ENCODE measurements around the gene CD164L2. TPM values are rescaled to one million over a fixed set of nuclear protein-coding genes. Genes with fewer than 3 reads are reported as not detected.
"Not testable (repeated sequence)": the region's sequence is repeated elsewhere in the genome, so short reads cannot be mapped to it uniquely, and the experiment has no call there.

CD164L2 gene
- total RNA-seq, 1 experiment from 2014 or later, result not detected

DNA sequence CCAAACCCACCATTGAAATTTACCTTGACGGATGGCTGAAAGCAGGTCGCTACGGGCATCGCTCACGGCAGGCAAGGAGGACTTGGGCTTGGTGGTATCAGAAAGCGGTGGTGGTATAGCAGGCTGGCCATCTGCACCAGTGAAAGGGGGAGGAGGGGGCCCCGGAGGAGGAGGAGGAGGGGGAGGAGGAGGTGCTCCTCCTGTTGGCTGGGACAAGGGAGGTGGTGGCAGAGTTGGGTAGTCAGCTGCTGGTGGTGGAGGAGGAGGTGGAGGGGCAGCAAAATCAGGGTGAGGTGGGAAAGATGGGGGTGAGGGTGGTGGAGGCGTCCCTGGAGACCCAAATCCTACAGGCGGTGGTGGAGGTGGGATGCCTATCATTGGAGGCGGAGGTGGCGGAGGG lies 26.5 kb upstream of the CD164L2 start:
- DNase-seq, result no peak
- no peaks in the 10 kb centered on the region for H3K9me3 ChIP-seq
- peaks cover 65% of the 10 kb centered on the region for H3K36me3 ChIP-seq
- no peaks in the 10 kb centered on the region for H3K27me3 ChIP-seq
- H3K4me3 ChIP-seq, result no peak overlapping the region

DNA sequence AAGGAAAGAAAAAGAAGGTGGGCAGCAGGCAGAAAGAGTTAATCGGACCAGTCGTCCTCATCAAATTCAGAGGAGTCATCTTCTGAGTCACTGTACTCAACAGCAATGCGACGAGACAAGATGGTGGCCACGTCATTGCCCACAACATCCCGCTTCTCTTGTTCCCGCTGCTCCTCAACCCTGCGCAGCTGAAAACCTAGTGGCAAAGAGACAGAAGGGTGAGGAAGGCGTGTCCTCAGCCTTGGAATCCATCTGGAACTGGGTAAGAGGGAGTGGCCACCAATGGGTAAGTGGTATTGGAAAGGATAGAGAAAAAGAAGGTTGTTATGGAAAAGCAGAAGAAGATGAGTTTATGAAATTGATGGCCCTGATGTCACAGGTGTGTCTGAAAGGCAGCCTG lies 25.0 kb upstream of the CD164L2 start:
- Histone ChIP-seq H3K27me3 (no peaks in the 10 kb centered on the region), H3K9me3 (no peaks in the 10 kb centered on the region), H3K4me3 (no peak overlapping the region), H3K36me3 (peaks cover 55% of the 10 kb centered on the region)
- DNase-seq, result no peak

DNA sequence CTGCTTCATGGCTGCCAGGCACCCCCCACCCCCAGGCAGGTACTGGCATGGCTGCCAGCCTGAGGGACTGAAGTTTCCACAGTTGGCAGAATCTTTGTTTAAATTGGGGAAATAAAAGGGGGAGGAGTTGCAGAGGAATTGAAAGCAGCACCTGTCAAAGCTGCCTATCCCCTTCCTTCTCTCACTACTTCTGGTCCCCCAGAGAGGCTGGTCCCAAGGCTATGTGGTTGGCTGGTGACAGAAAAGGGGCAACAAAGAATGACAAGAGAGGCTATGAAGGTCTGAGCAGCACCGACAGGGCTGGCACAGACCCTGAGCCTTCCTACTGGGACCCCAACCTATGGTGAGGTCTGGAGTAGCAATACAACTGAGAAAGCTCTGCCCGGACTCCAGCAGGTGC lies 23.7 kb upstream of the CD164L2 start:
- not testable (repeated sequence) for H3K9me3 ChIP-seq, H3K27me3 ChIP-seq, H3K4me3 ChIP-seq, DNase-seq
- peaks cover 41% of the 10 kb centered on the region for H3K36me3 ChIP-seq

GRCh38 chr1:27406362-27406680 lies 23.2 kb upstream of the CD164L2 start:
- no peaks in the 10 kb centered on the region for H3K9me3 ChIP-seq
- no peak for DNase-seq
- peaks cover 38% of the 10 kb centered on the region for H3K36me3 ChIP-seq
- H3K4me3 ChIP-seq, result no peak overlapping the region
- no peaks in the 10 kb centered on the region for H3K27me3 ChIP-seq

GRCh38 chr1:27405598-27406361 lies 22.6 kb upstream of the CD164L2 start:
- not testable (repeated sequence) for H3K27me3 ChIP-seq, H3K4me3 ChIP-seq, DNase-seq, H3K9me3 ChIP-seq
- peaks cover 33% of the 10 kb centered on the region for H3K36me3 ChIP-seq

GRCh38 chr1:27405074-27405473 lies 21.9 kb upstream of the CD164L2 start:
- Histone ChIP-seq H3K36me3 (peaks cover 26% of the 10 kb centered on the region), H3K9me3 (no peaks in the 10 kb centered on the region), H3K27me3 (no peaks in the 10 kb centered on the region), H3K4me3 (no peak overlapping the region)
- no peak for DNase-seq

- no peaks in the 10 kb centered on the region for H3K27me3 ChIP-seq
- DNase-seq, result no peak
- H3K36me3 ChIP-seq, result peaks cover 24% of the 10 kb centered on the region
- H3K9me3 ChIP-seq, result no peaks in the 10 kb centered on the region
- H3K4me3 ChIP-seq, result no peak overlapping the region
Measured at GRCh38 chr1:27403931-27404330, 20.8 kb upstream of the CD164L2 start.

GRCh38 chr1:27403065-27403726 lies 20.1 kb upstream of the CD164L2 start:
- DNase-seq, result peak; percentile 59
- no peaks in the 10 kb centered on the region for H3K9me3 ChIP-seq
- H3K4me3 ChIP-seq, result no peak overlapping the region
- H3K36me3 ChIP-seq, result peaks cover 17% of the 10 kb centered on the region
- H3K27me3 ChIP-seq, result no peaks in the 10 kb centered on the region

DNA sequence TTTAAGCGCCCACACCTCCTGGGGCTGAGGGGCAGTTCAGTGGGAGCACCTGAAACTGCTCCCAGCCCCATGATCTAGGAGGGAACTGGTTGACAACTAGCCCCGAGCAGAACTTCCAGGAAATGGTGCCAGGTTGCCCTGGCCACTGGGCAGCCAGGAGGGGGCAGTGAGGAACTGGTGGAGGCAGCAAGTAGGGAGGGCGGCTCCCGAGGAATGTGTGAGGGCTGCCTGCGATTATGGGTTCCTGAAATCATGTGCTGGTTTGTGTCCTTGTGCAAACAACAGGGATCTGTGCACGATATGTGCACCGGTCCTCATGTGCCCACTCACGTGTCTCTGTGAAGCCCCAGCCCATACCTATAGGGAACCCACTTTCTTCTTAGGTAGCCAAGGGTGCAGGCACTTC lies 19.2 kb upstream of the CD164L2 start:
- Histone ChIP-seq H3K4me3 (no peak overlapping the region), H3K27me3 (no peaks in the 10 kb centered on the region), H3K9me3 (no peaks in the 10 kb centered on the region), H3K36me3 (peaks cover 10% of the 10 kb centered on the region)
- DNase-seq, result peak; percentile 52

DNA sequence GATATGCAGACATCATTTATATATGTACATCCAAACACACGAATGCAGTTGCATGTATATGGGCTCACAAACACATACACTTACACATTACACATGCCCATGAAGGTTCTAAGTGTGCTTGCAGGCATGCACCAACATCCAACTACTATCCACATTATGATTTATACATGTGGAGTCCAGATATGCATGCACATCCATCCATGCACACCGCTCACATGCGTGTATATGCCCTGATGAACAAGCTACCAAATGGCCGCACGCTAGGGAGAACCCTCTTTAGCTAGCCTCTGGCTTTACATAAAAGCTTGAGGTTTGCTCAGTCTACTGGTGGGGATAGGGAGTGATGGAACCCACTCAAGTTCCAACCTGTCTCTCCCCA lies 17.8 kb upstream of the CD164L2 start:
- Histone ChIP-seq H3K4me3 (no peak overlapping the region), H3K27me3 (no peaks in the 10 kb centered on the region), H3K9me3 (no peaks in the 10 kb centered on the region), H3K36me3 (peaks cover 4% of the 10 kb centered on the region)
- no peak for DNase-seq

GRCh38 chr1:27400082-27400962 lies 17.2 kb upstream of the CD164L2 start:
- no peaks in the 10 kb centered on the region for H3K9me3 ChIP-seq
- DNase-seq, result no peak
- H3K4me3 ChIP-seq, result no peak overlapping the region
- no peaks in the 10 kb centered on the region for H3K27me3 ChIP-seq
- H3K36me3 ChIP-seq, result peaks cover 4% of the 10 kb centered on the region

DNA sequence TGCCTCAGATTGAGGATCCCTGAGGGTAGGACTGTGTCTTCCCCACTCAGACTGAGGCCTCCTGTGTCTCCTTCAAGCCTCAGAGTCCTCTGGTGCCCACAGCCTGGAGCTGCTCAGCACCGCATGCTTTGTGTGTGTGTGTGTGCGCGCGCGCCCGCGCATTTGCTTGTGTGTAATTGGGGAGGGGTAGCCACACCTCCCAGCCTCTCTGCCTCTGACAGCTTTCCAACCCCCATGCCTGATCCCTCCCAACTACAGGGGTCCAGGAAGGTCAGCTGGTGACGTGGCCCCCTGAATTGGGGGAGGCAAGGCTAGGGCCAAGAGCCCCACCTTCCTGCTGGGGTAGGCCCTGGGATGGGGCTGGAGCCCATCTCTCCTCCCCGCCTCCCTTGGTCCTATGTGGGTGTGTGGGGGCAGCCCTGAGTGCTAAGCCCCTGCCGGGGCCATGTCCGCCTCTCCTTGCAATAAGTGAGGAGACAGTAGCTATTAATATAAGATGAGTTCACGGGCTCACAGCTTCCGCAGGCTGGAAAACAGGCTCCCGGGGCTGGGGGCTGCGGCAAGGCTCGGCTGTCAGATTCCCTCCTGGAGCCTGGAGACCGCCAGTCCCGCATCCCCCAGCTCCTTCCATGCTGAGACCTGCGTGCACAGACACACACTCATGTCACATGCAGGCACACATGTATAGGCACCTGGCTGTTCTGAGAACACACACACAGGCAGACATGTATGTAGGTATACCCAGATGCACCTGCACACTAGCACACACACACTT lies 16.3 kb upstream of the CD164L2 start:
- H3K9me3 ChIP-seq, result no peaks in the 10 kb centered on the region
- no peak overlapping the region for H3K4me3 ChIP-seq
- peaks cover 4% of the 10 kb centered on the region for H3K36me3 ChIP-seq
- DNase-seq, result no peak
- H3K27me3 ChIP-seq, result no peaks in the 10 kb centered on the region

DNA sequence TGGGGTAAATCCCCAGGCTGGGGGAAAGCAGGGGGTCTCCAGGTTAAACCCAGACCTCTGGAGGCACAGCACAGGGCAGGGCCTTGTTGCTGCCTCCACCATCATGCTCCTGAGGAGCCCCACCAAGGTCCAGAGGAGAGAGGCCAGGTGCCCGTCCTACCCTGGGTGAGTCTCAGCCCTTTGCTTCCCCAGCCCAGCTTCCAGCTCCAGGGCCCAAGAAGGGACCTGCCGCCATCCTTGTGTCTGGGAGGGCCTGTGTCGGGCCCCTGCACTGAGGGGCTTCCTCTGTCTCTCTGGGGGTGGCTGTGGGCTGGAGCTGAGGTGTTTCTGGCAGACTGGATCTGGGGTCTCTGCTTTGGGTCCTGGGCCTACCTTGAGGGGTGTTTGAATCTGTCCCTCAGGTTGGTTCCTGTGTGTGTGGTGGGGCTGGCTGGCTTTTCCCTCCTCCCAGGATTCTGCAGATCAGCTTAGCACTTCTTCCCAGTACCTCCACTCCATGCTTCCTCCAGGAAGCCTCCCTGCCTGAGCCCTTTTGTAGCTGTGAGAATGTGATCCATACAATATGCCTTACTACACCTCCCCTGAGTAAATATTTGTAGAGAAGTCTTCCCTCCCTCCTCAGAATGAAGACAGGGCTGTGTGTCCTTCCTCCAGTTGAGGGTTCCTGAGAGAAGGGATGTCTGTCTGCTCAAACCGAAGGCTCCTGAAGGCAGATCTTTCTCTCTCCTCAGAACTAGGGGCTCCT lies 15.4 kb upstream of the CD164L2 start:
- H3K4me3 ChIP-seq, result no peak overlapping the region
- no peaks in the 10 kb centered on the region for H3K9me3 ChIP-seq
- H3K27me3 ChIP-seq, result no peaks in the 10 kb centered on the region
- peaks cover 2% of the 10 kb centered on the region for H3K36me3 ChIP-seq
- DNase-seq, result no peak

GRCh38 chr1:27397749-27398148 lies 14.6 kb upstream of the CD164L2 start:
- no peaks in the 10 kb centered on the region for H3K9me3 ChIP-seq
- no peak overlapping the region for H3K4me3 ChIP-seq
- H3K27me3 ChIP-seq, result no peaks in the 10 kb centered on the region
- no peak for DNase-seq
- H3K36me3 ChIP-seq, result no peaks in the 10 kb centered on the region; the same call in 1 of the 2 replicates

DNA sequence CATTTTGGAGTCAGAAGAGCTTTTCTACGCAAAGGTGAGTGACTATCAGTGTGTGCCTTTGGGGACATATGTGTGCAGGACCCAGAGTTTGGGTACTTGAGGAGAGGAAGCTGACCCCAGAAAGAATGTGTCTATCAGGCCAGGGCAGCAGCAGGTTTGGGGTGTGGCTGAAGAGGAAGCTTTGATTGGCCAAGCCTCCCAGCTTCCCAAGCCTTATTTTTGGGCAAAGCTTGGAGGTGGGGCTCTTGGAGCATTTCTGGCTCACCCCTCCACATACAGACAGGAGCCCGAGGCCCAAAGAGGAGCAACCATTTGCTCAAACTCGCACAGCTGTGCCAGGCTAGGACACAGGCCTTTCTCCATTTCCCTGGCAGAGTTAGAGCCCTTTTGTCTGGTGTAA lies 14.0 kb upstream of the CD164L2 start:
- Histone ChIP-seq H3K9me3 (no peaks in the 10 kb centered on the region), H3K36me3 (no peaks in the 10 kb centered on the region; the same call in 1 of the 2 replicates), H3K27me3 (no peaks in the 10 kb centered on the region), H3K4me3 (no peak overlapping the region)
- no peak for DNase-seq
